Measurements from ENCODE around the gene SPPL2B. TPM values are rescaled to one million over a fixed set of nuclear protein-coding genes. Genes with fewer than 3 reads are reported as not detected.
A peak's percentile ranks its signal among the peaks of the same experiment; 100 is the strongest.

Gene SPPL2B
- polyA plus RNA-seq, 1 donor from 2014 or later: 20.8 TPM

GRCh38 chr19:2309734-2310362 is 18.6 kb upstream of the SPPL2B start:
- peaks cover 0 to 12% (median 10%) of the 10 kb centered on the region in 3 donors for H3K4me1 Mint-ChIP-seq
- H3K9me3 Mint-ChIP-seq: peaks cover under 1 to 3% (median 2%) of the 10 kb centered on the region in 3 donors
- H3K27ac Mint-ChIP-seq: peak overlapping the region in 2 of 3 donors; percentile 46 to 82
- peak overlapping the region in 1 of 4 donors; percentile 17 for H3K4me3 Mint-ChIP-seq
- no peaks in the 10 kb centered on the region for H3K36me3 Mint-ChIP-seq
- peaks cover 17% of the 10 kb centered on the region for H3K27me3 Mint-ChIP-seq

DNA sequence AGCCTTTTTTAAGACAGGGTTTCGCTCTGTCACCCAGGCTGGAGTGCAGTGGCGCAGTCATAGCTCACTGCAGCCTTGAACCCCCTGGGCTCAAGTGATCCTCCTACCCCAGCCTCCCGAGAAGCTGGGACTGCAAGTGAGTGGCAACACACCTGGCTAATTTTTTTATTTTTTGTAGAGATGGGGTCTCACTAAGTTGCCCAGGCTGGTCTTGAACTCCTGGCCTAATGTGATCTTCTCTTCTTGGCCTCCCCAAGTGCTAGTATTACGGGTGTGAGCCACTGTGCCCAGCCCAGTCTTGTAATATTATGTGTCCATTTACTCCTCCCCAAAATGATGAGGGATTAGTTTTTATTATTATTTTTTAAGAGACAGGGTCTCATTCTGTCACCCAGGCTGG is 17.4 kb upstream of the SPPL2B start:
- Mint-ChIP-seq H3K27ac (peak overlapping the region in 2 of 3 donors; percentile 16 to 76), H3K4me1 (peaks cover 6 to 21% (median 21%) of the 10 kb centered on the region in 3 donors), H3K4me3 (no peak overlapping the region), H3K36me3 (no peaks in the 10 kb centered on the region), H3K27me3 (peaks cover 17% of the 10 kb centered on the region), H3K9me3 (peaks cover 5 to 9% (median 7%) of the 10 kb centered on the region in 3 donors)

GRCh38 chr19:2312820-2313501 is 15.5 kb upstream of the SPPL2B start:
- H3K36me3 Mint-ChIP-seq: no peaks in the 10 kb centered on the region
- H3K27ac Mint-ChIP-seq: peak overlapping the region in 1 of 3 donors; percentile 56
- peaks cover 14% of the 10 kb centered on the region for H3K27me3 Mint-ChIP-seq
- peak overlapping the region in 2 of 4 donors; percentile 17 to 60 for H3K4me3 Mint-ChIP-seq
- peaks cover 7 to 26% (median 22%) of the 10 kb centered on the region in 3 donors for H3K4me1 Mint-ChIP-seq
- H3K9me3 Mint-ChIP-seq: peaks cover 5 to 9% (median 7%) of the 10 kb centered on the region in 3 donors

DNA sequence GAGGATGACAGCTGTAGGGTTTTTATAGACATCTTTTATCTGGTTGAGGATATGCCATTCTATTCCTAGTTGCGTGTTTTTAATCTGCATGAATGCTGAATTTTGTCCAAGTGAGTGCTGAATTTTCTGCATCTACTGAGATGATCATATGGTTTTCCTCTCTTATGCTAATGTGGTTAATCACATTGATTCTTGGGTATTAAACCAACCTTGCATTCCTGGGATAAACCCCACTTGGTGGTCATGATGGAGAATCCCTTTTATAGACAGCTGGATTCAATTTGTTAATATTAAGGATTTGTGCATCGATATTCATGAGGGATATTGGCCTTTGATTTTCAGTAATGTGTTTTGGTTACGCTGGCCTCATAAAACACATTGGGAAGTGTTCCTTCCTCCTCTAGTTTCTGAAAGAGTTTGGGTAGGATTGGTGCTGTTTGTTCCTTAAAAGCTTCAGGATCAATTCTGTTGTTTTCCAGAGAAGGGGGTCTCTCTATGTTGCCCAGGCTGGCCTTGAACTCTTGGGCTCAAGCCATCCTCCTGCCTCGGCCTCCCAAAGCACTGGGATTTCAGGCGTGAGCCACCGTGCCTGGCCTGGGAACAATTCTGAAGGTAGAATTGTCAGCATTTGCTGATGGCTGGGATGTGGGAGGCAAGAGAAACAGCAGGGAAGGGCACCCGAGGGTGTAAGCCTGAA is 13.2 kb upstream of the SPPL2B start:
- H3K36me3 Mint-ChIP-seq: no peaks in the 10 kb centered on the region
- peaks cover 6% of the 10 kb centered on the region for H3K27me3 Mint-ChIP-seq
- H3K4me1 Mint-ChIP-seq: peaks cover 12 to 29% (median 26%) of the 10 kb centered on the region in 3 donors
- peak overlapping the region; percentile 90 to 92 (median 91) for H3K27ac Mint-ChIP-seq
- peak overlapping the region in 3 of 4 donors; percentile 36 to 89 (median 89) for H3K4me3 Mint-ChIP-seq
- H3K9me3 Mint-ChIP-seq: peaks cover 5 to 9% (median 7%) of the 10 kb centered on the region in 3 donors

DNA sequence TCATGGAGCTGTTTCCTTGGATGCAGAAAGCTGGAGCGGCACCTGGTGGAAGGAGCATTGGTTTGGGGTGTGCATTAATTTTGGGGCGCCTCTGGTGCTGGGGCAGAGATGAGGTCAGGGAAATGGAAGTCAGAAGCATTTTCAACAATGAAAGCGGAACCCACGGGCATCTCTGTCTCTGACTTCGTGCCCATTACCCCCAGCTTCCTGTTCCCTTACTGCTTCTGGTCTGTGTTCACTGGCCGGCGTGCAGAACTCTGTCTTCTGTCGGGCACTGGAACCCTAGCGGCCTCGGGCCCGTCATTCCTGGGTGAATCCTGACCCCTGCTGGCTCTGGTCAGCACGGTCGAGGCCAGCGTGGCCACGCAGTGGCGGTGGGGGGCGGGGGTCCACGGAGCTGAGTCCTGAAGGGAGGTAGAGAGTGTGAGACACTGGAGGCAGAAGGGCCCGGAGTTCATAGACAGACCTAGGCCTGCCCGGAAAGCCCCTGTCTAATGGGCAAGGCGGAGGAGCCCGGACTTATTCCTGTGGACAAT is 12.6 kb upstream of the SPPL2B start:
- no peaks in the 10 kb centered on the region for H3K36me3 Mint-ChIP-seq
- H3K4me1 Mint-ChIP-seq: peaks cover 12 to 29% (median 26%) of the 10 kb centered on the region in 3 donors
- peaks cover 5 to 9% (median 7%) of the 10 kb centered on the region in 3 donors for H3K9me3 Mint-ChIP-seq
- H3K27ac Mint-ChIP-seq: peak overlapping the region; percentile 90 to 92 (median 91)
- peaks cover 6% of the 10 kb centered on the region for H3K27me3 Mint-ChIP-seq
- H3K4me3 Mint-ChIP-seq: peak overlapping the region; percentile 36 to 89 (median 72)

DNA sequence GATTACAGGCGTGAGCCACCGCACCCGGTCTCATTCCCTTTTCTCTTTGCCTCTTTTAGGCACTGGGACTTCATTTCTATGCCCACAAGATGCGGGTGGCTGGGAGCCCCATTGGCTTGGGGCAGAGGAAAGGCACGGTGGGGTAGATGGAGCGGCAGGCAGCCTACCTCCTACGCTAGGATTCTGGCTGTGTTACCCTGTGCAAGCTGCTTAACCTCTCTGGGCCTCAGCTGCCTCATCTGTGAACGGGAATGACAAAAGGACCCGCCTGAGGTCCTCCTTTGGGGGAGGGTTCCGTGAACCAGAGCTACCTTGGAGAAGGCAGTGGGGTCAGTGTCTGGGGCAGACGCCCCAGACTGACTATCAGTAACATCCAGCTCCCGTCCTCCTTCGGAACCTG is 11.2 kb upstream of the SPPL2B start:
- peak overlapping the region in 2 of 3 donors; percentile 30 to 75 for H3K27ac Mint-ChIP-seq
- no peaks in the 10 kb centered on the region for H3K36me3 Mint-ChIP-seq
- H3K27me3 Mint-ChIP-seq: peaks cover 6% of the 10 kb centered on the region
- peaks cover 12 to 29% (median 26%) of the 10 kb centered on the region in 3 donors for H3K4me1 Mint-ChIP-seq
- peaks cover 5 to 9% (median 7%) of the 10 kb centered on the region in 3 donors for H3K9me3 Mint-ChIP-seq
- no peak overlapping the region for H3K4me3 Mint-ChIP-seq

DNA sequence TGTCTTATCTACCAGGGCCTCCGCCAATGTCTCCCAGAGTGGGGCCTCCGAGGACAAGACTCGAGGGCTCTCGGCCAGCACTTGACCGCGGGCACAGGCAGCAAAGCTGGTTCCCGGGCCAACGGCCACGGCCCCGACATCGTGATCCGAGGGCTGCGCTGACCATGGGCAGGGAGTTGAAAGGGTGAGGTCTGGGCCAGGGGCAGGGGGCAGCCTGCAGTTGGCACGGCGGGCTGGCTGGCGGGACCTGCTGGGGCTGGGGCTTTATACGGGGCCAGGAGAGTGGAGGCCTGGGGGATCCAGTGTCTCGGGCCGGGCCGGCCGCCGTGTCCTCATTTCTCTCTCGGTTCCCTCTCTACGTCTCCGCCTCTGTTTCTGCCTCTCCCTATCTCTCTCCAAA is 10.7 kb upstream of the SPPL2B start:
- Mint-ChIP-seq H3K9me3 (peaks cover 5 to 9% (median 7%) of the 10 kb centered on the region in 3 donors), H3K27me3 (peaks cover 6% of the 10 kb centered on the region), H3K4me3 (no peak overlapping the region), H3K27ac (peak overlapping the region; percentile 30 to 74 (median 59)), H3K36me3 (no peaks in the 10 kb centered on the region), H3K4me1 (peaks cover 12 to 29% (median 26%) of the 10 kb centered on the region in 3 donors)

DNA sequence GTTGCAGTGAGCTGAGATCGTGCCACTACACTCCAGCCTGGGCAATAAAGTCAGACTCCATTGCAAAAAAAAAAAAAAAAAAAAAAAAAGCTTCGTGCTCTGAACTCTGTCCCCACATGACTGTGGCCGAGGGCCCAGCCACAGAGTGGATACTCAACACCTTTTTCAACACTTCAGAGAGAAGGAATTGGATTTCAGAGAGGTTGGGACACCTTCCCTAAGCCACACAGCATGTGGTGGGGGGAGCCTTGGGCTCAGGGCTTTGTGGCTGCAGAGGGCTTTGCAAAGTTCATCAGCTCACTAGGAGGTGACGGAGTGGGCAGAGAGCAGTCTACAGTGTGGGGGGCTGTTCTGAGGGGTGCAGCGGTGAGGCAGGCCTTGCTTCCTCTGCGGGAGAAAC is 9.6 kb upstream of the SPPL2B start:
- H3K27me3 Mint-ChIP-seq: no peaks in the 10 kb centered on the region
- peaks cover 12 to 27% (median 24%) of the 10 kb centered on the region in 3 donors for H3K4me1 Mint-ChIP-seq
- peak overlapping the region; percentile 37 to 87 (median 62) for H3K4me3 Mint-ChIP-seq

GRCh38 chr19:2319551-2319950 is 8.9 kb upstream of the SPPL2B start:
- Mint-ChIP-seq H3K9me3 (peaks cover 5 to 9% (median 7%) of the 10 kb centered on the region in 3 donors), H3K36me3 (no peaks in the 10 kb centered on the region), H3K4me1 (peaks cover 17 to 33% (median 27%) of the 10 kb centered on the region in 3 donors), H3K4me3 (peak overlapping the region in 2 of 4 donors; percentile 32 to 87), H3K27ac (peak overlapping the region; percentile 10 to 74 (median 16)), H3K27me3 (no peaks in the 10 kb centered on the region)

More for the DNA sequence above, 9.6 kb upstream of the SPPL2B start:
- H3K9me3 Mint-ChIP-seq: peaks cover 5 to 9% (median 7%) of the 10 kb centered on the region in 3 donors
- peak overlapping the region in 2 of 3 donors; percentile 30 to 74 for H3K27ac Mint-ChIP-seq
- H3K36me3 Mint-ChIP-seq: no peaks in the 10 kb centered on the region

- Mint-ChIP-seq H3K4me1 (peaks cover 19 to 35% (median 30%) of the 10 kb centered on the region in 3 donors), H3K9me3 (peaks cover 3 to 5% (median 3%) of the 10 kb centered on the region in 3 donors), H3K4me3 (peak overlapping the region in 1 of 4 donors; percentile 23), H3K36me3 (no peaks in the 10 kb centered on the region), H3K27me3 (no peaks in the 10 kb centered on the region), H3K27ac (peak overlapping the region; percentile 10 to 74 (median 67))
Observed at GRCh38 chr19:2320049-2320448, 8.4 kb upstream of the SPPL2B start.

GRCh38 chr19:2320939-2321338 is 7.5 kb upstream of the SPPL2B start:
- Mint-ChIP-seq H3K27ac (peak overlapping the region in 1 of 3 donors; percentile 74), H3K4me1 (peaks cover 21 to 36% (median 30%) of the 10 kb centered on the region in 3 donors), H3K36me3 (no peaks in the 10 kb centered on the region), H3K4me3 (no peak overlapping the region), H3K27me3 (no peaks in the 10 kb centered on the region), H3K9me3 (peaks cover 0 to under 1% (median 0%) of the 10 kb centered on the region in 3 donors)

DNA sequence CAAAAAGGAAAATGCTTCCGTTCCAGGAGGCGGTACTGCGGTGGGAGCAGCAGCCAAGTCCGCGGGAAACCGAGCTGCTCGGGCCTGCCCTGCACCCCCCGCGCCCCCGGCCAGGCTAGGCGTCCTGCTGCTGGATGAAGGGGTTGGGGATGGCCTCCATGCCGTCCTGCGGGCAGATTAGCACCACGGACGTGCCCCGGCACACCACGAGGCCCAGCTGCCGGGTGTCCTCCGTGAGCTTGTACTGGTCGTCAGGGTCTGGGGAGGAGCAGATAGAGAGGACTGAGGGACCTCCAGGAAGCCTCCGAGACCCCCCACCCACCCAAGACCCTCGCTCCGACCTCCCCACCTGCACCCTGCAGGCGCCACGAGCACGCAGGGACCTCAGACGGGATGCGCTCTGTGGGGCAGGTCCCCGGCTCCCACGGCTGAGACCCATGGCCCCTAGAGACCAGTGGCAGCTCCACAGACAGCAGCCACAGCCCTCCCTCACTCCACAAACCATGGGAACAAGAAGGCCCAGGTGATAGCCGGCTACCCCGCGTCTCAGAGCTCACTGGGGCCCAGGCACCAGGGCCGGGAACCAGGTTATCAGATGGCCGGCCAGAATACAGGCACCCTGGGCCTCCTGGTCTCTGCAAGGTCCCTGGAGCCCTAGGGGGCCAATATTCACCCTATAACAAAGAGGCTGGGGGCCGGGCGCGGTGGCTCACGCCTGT is 6.8 kb upstream of the SPPL2B start:
- H3K27me3 Mint-ChIP-seq: no peaks in the 10 kb centered on the region
- H3K27ac Mint-ChIP-seq: peak overlapping the region in 1 of 3 donors; percentile 74
- peaks cover 21 to 37% (median 34%) of the 10 kb centered on the region in 3 donors for H3K4me1 Mint-ChIP-seq
- H3K36me3 Mint-ChIP-seq: no peaks in the 10 kb centered on the region
- no peaks in the 10 kb centered on the region for H3K9me3 Mint-ChIP-seq
- H3K4me3 Mint-ChIP-seq: no peak overlapping the region

GRCh38 chr19:2323707-2324106 is 4.8 kb upstream of the SPPL2B start:
- Mint-ChIP-seq H3K27me3 (no peaks in the 10 kb centered on the region), H3K4me1 (peaks cover 22 to 40% (median 32%) of the 10 kb centered on the region in 3 donors), H3K4me3 (no peak overlapping the region), H3K9me3 (no peaks in the 10 kb centered on the region), H3K36me3 (no peaks in the 10 kb centered on the region), H3K27ac (peak overlapping the region; percentile 91 to 97 (median 95))
